GM18951 (cell line): Measurements from ENCODE around the gene SUN1.
"Not testable (repeated sequence)": the region's sequence is repeated elsewhere in the genome, so short reads cannot be mapped to it uniquely, and the experiment has no call there.

Source experiments
- POLR2A ChIP-seq: IDR thresholded peaks from 4 replicates; pipeline ENCODE4 v1.6.1; 2011; ENCODE audit warnings: mild to moderate bottlenecking; ENCODE audit not compliant: insufficient read length, insufficient read depth; ENCODE audit errors: extremely low read depth
- in situ Hi-C: fragments of 300-500 bp; cut with MboI; formaldehyde crosslinking; loops from one replicate; pipeline ENCODE4 v1.12.0; 2022; ENCODE audit warnings: low sequenced_read_pairs, mixed read lengths, inconsistent platforms; ENCODE audit not compliant: unreplicated experiment

SUN1 gene

DNA sequence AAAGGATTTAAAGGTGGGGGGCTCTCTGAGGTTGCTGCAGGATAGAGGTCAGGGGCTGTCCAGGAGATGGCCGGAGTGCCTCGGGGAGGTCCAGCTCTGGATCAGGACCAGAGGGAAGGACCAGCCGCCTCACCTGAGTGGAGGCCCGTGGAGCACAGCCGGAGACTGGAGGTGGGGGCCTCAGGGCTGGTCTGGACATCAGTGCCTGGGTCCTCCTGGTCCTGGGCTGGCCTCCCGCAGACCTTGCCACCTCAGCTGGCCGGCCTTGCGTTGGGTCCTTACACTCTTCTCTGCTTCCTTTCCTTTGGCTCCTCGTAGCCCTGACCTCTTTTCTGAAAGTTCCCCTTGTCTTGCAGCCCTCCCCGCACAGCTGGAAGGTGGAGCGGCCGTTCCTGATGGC is 2.0 kb downstream of the SUN1 start:
- in situ Hi-C loops = no loop called here
- TF ChIP-seq POLR2A = no peak

DNA sequence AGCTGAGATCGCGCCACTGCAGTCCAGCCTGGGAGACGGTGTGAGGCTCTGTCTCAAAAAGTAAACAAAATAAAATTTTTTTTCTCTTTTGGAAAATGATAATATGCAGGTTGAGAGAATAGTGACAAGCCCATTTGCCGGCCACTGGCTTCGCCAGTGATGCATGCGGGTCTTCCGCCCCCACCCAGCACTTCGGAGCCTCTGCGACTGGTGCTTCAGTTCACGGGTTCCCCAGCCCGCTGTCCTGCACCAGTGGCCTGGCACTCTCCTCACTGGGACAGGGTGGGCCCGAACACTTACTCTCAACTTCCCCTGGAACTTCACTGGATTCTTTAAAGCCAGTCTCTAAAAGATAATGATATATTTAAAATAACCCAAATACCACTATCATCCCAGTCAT is 2.7 kb downstream of the SUN1 start:
- TF ChIP-seq POLR2A = no peak
- in situ Hi-C loops = no loop called here

DNA sequence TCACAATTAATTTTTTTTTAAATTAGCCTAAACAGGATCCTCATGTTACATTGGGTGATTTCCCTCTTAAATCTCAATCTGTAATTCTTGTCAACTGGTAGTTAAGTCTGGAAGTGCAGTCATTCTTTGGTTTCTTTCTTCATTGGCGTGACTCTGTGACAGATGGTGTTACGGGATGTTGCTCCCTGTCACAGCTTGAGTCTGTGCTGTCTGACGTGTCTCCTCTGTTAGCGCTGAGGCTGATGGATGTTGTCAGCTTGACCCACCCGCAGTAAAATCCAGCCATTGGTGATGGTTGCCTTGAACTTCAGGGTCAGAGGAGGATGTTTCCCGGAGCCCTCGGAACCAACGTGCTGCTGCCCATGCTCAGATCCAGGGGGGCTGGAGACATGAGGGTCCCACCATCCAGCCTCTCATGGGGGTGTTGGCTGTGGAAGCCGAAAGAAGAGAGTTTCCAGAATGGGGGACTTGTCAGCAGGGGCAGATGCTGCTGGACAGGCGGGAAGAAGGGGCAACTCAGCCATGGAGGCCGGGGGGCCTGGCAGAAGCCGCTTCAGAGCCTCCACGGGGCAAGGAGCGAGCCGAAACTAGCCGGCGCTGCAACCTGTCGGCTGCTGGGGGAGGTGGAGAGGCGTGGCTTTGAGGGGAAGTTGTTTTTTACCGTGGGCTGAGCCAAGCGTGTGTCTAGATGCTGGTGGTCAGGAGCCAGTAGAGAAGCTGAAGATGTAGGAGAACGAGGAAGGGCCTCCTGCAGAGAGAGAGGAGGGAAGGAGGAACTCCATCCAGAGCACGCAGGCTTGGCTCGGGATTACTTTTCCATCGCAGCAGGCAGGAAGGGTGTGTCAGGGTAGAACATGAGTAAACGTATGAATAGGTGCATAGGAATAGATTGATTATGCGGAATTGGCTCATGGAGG is 3.5 kb downstream of the SUN1 start:
- no peak for TF ChIP-seq POLR2A
- in situ Hi-C loops = no loop called here

DNA sequence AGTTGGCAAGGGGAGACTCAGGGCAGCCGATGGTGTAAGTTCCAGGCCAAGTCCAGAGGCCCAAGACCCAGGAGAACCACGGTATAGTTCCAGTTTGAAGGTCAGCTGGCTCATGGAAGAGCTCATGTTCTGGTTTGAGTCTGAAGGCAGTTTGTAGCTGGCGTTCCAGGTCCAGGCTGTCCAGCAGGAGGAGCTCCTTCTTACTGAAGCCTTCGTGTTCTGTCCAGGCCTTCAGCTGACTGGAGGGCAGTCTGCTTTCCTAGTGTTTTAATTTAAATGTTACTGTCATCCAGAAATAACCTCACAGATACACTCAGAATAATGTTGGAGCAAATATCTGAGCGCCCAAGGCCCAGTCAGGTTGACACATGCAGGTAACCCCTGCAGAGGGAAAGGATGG is 4.2 kb downstream of the SUN1 start:
- no peak for TF ChIP-seq POLR2A
- in situ Hi-C loops = no loop called here

DNA sequence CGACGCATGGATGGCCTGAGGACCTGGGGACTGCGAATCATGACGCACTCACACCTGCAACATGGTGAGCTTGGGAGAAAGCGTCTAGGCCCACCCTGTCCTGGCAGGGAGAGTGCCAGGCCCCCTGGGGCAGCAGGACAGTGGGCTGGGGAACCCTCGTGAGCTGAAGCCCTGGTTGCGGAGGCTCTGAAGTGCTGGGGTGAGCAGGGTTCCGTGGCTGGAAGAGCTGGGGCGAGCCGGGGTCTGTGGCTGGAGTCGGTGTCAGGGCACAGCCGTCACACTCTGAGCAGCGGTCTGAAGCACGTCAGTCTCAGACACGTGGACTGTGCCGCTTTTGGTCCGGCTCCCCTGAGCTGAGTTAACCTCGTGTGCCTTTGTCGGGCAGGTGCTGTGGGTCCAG is 4.7 kb downstream of the SUN1 start:
- in situ Hi-C loops = no loop called here
- TF ChIP-seq POLR2A = no peak

DNA sequence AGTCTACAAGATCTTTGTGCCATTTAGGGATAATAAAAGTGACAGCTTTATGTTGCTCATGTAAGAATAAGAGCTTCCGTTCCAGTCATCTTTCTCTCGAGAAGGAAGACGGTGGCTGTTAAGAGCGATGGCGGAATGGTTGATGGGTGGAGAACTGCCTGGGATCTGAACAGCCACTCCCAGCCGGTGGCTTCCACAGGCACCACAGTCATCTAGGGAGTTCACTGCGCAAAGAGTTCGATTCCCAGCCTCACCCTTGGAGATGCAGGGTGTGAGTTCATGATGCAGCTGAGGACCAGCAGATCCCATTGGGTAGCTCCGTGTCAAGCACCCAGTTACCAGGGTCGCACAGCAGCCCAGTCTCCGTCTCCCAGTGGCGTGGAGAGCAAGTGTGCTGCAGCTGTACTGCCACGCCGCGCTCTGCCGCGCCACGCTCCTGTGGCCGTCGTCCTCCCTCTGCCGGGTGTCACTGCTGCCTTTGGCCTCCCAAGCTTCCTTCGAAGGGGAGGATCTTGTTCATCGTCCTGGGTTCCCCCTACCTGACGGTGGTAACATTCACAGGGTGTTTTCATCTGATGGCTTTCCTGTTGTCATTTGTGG is 7.8 kb downstream of the SUN1 start:
- in situ Hi-C loops = no loop called here

DNA sequence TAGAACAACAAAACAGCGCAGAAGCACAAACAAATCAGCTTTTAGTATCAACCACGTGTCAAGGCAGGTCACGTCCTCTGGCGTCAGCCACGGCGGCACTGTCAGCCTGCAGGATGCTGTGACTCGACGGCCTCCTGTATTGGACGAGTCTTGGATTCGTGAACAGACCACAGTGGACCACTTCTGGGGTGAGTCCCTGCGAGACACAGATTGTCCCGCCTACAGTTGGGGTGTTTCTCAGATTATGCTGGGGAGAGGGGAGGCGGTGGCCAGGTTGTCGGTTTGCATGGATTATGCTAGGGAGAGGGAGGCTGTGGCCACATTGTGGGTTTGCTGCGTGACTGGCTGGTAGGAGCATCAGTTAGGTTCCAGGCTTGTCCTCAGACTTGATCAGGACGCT is 9.7 kb downstream of the SUN1 start:
- in situ Hi-C loops = no loop called here
- TF ChIP-seq POLR2A = no peak

More for the DNA sequence above, 7.8 kb downstream of the SUN1 start:
- no peak for TF ChIP-seq POLR2A

DNA sequence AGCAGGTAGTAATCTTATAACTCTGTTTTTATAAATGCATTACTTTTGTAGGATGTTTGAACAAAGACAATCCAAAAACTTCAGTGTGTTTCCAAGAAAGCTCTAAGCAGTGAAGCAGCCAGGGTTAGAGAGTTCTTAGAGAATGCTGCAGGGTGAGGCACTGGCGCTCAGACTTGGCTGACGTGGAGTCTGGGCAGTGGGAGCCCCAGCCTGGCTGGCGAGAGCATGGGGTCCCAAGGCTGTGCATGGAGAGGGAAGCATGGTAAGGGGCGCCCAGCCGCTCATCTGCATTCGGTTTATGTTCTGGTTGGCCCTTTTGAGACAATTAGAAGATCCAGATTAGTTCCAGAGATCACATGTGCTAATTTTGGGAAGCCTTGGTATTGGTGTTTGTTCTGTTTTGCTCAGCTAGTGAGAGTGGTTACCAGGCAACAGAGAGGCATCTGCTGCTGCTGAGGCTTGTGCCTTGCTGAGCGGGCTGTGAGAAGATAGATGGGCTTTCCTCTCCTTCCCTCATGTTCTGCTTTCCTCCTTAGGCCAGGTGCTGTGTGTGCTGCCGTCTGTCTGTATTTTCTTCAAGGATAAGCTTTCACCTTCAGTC is 10.3 kb downstream of the SUN1 start:
- no peak for TF ChIP-seq POLR2A
- in situ Hi-C loops = no loop called here

DNA sequence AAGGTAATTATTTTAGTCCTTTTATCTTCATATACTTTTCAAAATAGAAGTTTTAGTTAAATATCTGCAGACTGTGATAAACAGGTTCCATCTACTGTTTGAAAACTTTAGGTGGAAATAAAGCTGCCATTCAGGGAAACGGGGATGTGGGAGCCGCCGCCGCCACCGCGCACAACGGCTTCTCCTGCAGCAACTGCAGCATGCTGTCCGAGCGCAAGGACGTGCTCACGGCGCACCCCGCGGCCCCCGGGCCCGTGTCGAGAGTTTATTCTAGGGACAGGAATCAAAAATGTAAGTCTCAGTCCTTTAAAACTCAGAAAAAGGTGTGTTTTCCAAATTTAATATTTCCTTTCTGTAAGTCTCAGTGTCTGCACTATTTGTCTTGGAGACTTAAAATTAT is 11.0 kb downstream of the SUN1 start:
- in situ Hi-C loops = no loop called here
- TF ChIP-seq POLR2A = no peak

DNA sequence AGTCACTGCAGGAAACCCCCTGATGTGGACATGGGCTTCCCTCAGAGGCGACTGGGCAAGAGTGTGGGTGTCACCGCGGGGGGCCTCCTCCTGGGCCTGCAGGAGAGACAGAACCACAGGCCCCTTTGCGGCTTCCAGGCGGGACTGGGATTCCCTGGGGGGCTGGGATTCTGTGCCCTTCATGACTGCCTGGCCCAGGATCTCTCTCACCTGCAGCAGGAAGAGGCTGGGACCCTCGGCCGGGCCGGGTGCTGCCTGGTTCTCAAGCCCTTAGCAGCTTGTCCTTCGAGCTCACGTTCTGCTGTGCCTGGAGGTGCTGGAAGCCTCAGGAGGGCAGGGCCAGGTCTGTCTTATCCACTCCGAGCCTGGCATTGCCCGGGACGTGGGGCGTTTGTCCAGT is 11.8 kb downstream of the SUN1 start:
- in situ Hi-C loops = no loop called here
- TF ChIP-seq POLR2A = no peak

DNA sequence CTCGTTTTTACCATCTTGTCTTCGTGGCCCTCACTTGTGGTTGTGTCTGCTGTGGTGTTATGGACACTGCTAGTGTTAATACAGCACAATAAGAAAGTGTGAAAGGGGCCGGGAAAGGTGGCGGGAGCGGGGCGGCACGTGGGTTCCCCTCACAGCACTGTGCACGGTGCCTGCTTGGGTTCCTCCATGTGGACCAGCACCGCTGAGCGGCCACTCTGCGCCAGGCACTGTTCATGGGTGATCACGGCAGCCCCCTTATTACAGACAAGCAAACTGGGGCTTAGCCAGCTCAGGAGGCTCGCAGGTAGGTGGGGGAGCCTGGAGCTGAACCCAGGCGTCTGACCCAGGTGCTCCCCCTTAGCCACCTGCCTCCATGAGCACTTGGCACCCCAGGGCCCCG is 12.2 kb downstream of the SUN1 start:
- in situ Hi-C loops = no loop called here
- no peak for TF ChIP-seq POLR2A

DNA sequence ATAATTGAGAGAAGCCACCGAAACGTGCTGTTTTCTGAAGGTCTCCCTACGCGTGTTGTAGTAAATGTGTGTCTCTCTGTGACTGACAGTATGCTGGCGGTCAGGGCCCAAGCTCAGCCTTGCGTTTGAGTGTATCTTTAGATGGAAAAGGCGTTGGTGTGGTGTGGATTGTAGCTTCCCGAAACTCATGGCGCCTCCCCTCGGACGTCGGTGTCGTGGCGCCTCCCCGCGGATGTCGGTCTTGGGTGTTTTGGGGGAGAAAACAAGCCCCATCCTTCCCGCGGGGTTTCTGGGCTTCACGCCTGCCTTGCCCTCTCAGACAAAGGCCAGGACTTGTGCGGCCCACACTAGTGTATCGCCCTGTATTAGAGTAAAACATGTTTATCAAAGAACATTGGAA is 12.8 kb downstream of the SUN1 start:
- TF ChIP-seq POLR2A = no peak
- in situ Hi-C loops = no loop called here

DNA sequence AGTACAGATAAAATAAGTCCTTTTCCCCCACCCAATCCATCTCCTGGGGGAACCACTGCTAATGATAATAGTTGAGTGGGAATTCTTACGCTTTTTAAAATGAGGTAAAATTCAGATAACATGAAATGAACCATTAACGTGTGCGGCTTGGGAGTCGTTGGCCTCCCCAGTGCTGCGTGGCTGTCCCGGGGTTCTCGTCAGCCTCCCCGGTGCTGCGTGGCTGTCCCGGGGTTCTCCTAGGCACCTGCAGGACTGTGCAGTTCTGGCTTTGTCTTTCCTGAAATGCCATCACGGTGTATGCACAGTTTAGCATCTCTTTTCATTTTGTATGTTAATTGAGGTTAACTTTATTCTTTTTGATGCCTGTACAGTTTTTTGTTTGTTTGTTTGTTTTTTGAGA is 13.5 kb downstream of the SUN1 start:
- in situ Hi-C loops = no loop called here
- no peak for TF ChIP-seq POLR2A

DNA sequence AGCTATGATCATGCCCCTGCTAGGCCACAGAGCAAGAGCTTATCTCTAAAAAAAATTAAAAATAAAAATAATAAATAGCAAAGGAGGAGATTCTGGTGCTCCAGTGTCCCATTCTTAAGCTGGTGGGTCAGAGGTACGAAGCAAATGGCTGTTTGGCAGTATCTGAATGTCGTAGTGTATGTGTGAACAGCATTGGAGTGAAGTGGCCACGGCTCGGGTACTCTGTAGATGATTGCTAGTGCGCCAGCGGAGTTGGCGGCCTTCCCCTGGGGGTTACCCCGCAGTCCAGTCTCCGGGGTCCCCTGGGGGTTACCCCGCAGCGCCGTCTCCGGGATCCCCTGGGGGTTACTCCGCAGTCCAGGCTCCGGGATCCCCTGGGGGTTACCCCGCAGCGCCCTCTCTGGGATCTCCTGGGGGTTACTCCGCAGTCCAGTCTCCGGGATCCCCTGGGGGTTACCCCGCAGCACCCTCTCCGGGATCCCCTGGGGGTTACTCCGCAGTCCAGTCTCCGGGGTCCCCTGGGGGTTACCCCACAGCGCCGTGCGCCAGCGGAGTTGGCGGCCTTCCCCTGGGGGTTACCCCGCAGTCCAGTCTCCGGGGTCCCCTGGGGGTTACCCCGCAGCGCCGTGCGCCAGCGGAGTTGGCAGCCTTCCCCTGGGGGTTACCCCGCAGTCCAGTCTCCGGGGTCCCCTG is 14.8 kb downstream of the SUN1 start:
- in situ Hi-C loops = not testable (repeated sequence)

DNA sequence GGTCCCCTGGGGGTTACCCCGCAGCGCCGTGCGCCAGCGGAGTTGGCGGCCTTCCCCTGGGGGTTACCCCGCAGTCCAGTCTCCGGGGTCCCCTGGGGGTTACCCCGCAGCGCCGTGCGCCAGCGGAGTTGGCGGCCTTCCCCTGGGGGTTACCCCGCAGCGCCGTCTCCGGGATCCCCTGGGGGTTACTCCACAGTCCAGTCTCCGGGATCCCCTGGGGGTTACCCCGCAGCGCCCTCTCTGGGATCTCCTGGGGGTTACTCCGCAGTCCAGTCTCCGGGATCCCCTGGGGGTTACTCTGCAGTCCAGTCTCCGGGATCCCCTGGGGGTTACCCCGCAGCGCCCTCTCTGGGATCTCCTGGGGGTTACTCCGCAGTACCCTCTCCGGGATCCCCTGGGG is 15.5 kb downstream of the SUN1 start:
- in situ Hi-C loops = not testable (repeated sequence)
